NAMALWA (cell line): Measurements from ENCODE around the gene NKAIN2.
"Not testable (repeated sequence)": the region's sequence is repeated elsewhere in the genome, so short reads cannot be mapped to it uniquely, and the experiment has no call there.

Experiments
- DNase-seq: peaks from one replicate; pipeline ENCODE4 v3.0.0-alpha.2; 2015; ENCODE audit warnings: low spot score

The NKAIN2 gene

GRCh38 chr6:124496334-124496733, 692.7 kb downstream of the NKAIN2 start:
- DNase-seq = no peak

GRCh38 chr6:124512431-124512830, 708.8 kb downstream of the NKAIN2 start:
- no peak for DNase-seq

- no peak for DNase-seq
Observed at GRCh38 chr6:124517339-124517738, 713.7 kb downstream of the NKAIN2 start.

GRCh38 chr6:124520514-124520913, 716.8 kb downstream of the NKAIN2 start:
- no peak for DNase-seq

GRCh38 chr6:124522335-124522734, 718.7 kb downstream of the NKAIN2 start:
- DNase-seq = no peak

DNA sequence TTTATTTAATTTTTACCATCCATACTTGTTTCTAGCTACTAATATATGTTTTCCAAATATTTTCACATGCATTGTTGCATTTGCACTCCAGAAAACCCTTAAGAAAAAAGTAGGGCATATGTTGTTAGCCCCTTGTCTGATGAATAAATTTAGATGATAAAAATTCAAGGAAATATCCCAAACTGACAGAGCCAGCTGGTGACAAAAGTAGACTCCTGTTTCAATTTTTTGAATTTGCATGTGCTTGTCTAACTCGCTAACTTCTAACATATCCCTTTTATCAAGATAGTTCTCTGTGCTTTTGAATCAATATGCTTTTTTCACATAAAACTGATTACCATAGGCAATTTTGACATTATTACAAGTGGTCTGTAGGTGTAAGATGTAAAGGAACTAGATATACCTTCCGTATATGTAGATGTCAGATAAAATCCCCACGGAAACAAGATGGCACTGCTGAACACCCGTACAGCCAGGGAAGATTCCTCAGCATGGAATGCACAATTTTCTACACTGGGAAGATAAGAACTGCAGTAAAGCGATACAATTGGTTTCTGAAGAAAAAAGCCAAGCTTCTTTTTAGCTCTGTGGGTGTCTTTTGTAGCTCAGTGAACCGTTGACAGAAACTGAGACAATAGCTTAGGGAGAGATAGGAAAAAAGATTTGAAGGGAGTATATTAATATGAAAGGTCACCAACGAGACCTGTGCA, 721.0 kb downstream of the NKAIN2 start:
- DNase-seq = no peak

GRCh38 chr6:124530926-124531325, 727.3 kb downstream of the NKAIN2 start:
- DNase-seq = no peak

- DNase-seq = no peak
Observed at GRCh38 chr6:124535299-124535698, 731.6 kb downstream of the NKAIN2 start.

DNA sequence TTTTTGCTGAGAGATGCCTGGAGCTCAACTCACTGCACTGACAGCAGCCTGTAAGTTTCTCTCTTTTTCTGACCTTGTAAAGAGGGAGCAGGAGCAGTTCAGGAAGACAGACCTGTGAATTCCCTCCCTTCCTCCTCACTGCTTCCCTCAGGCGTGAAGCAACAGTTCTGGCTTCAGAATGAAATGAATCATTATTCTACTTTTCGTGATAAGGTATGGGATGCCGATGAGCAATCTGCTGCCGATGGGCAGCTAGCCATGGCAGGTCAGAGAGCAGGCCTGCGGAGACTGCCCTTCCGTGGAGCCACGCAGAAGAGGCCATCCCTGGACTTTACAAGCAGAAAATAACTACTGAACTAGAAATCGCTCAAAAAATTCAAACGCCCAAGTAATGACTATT, 732.1 kb downstream of the NKAIN2 start:
- DNase-seq = no peak

GRCh38 chr6:124536157-124536841, 732.6 kb downstream of the NKAIN2 start:
- no peak for DNase-seq

DNA sequence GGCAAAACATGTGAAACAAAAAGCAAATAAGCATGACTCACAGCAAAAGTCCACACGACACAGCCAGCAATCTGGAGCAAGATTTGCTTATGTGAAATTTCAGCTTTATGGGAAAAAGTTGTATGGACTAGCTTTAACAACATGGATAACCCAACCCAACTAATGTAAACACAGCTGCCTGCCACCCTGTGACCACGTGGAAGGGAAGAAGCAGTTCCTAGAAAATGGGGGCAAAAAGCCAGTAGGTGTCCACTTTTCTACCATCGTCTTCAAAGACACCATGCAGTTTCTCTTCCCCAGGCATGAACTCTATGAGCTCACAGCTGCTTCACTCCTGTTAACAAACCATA, 733.2 kb downstream of the NKAIN2 start:
- no peak for DNase-seq

DNA sequence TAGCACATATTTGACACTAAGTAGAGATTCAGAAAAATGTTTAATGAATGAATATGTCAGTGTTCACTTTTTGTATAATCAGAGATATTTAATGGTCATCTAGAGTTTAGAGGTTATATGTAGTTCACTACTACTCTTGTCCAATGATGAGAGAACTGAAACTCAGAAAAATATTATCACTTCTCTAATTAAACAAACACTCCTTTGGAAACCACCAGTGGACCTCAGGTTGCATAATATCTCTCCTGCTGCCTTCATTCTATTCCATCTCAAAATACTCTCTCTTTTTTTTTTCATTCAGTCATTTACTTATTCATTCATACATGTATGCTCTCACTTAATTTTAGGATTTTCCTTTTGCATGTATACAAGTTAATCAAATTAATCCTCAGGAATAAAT, 735.4 kb downstream of the NKAIN2 start:
- DNase-seq = no peak

DNA sequence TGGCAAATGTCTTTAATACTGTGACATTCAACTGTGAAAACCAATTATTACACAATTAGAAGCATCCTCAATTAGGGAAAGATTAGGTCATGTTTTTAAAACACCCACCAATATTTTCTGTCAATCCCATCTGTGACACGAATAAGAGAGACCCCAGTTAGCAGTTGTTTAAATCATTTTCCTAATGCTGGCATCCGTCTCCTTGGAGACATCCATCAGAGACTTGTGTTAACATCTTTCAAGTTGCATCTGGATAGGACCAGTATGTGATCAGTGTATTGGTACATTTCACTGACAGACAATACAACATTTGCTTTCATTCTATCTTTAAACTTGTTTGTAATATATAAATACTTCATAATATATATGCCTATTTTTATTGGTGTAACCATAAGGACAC, 737.9 kb downstream of the NKAIN2 start:
- DNase-seq = no peak

GRCh38 chr6:124546601-124547000, 742.9 kb downstream of the NKAIN2 start:
- no peak for DNase-seq

DNA sequence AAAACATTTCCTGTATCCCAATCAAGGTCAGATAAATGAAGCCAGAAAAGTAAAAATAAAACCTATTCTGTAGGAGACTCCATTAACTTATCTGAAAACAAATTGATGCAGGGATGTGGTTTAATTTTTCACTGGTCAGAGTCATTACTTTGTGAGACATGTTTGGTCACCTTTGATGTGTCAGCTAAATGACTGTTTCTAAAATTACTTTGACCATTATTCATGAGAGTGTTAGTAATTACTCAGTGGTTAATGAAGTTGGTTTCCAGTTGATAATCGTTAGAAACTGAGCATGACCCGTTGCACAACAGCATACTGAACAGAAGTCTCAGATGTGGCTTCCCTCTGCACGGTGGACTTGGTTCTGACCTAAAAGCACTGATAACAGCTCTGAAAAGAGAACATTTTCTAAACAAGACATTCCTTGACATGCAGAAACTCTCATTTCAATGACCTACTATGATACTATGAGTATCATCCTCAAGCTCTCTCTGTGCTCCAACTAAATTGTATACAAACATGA, 748.1 kb downstream of the NKAIN2 start:
- DNase-seq = no peak

DNA sequence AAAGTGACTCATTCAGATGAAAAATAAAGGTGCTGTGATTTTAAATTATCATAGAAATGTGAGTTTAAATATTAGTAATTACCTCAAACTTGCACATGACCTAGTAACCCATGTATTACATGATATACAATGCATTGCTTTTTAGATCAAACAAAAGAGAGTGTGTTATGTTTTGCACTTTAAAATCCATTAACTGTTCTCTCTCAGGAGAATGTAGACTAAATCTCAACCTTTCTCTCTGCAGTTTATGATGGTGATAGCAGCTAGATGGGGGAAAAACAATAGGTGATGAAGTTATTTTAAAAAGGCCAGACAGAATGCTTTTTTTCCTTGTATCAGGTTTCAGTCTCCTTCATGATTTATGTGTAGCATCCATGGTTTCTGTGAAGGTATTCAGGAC, 754.2 kb downstream of the NKAIN2 start:
- DNase-seq = no peak

DNA sequence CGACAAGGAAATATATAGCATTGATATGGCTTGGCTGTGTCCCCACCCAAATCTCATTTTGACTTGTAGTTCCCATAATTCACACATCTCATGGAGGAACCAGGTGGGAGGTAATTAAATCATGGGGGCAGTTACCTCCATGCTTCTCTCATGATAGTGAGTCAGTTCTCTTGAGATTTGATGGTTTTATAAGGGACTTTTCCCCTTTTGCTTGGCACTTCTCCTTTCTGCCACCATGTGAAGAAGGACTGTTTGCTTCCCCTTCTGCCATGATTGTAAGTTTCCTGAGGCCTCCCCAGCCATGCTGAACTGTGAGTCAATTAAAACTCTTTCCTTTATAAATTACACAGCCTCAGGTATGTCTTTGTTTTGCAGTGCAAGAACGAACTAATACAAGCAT, 756.4 kb downstream of the NKAIN2 start:
- not testable (repeated sequence) for DNase-seq

DNA sequence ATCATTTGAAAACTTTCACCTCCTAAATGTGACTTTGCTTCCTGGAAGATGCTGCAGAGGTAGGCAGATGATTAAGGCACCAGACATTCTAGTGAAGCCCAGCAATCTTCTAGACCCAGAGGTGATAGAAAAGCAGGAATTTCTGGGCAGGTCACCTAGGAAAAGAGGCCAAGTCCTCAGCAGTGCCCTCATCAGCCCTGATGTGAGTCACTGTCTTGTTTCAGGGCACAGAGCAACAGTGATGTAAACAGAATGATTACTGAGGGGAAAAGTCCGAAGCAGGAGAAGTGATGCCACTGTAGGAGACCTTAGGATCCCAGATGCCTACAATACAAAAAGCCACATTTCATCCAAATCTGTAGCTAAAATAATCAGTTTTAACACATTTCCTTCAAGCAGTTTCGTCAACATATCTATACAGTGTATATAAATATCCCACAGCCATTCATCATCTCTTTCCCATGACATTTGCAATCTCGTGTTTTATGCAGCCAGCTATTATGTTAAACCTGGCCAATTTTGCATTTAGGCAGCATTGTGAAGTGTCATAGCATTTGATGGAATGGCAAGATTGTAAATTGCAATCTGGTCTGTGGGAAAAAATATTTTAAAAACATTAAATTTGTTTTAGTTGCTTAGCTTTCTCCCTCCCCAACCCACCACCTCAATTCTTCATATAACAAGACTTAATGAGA, 757.4 kb downstream of the NKAIN2 start:
- no peak for DNase-seq

GRCh38 chr6:124561635-124562130, 758.0 kb downstream of the NKAIN2 start:
- no peak for DNase-seq

- not testable (repeated sequence) for DNase-seq
Observed at GRCh38 chr6:124564125-124564524, 760.5 kb downstream of the NKAIN2 start.

DNA sequence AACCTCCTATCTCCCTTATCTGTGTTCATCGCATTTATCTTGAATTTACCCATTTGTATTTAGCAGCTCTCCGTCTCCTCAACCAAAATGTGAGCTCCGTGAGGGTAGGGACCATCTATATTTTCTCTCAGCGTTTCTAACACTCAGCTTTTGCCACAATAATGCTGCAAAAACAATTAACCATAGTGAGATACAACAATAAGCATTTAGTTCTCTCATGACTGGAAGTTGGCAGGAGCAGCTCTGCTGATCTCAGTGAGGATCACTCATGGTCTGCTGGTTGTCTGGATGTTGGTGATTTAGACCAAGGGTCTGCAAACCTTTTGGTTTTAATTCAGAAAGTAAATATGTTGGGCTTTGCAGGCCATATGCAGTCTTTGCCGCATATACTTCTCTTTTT, 763.7 kb downstream of the NKAIN2 start:
- no peak for DNase-seq

DNA sequence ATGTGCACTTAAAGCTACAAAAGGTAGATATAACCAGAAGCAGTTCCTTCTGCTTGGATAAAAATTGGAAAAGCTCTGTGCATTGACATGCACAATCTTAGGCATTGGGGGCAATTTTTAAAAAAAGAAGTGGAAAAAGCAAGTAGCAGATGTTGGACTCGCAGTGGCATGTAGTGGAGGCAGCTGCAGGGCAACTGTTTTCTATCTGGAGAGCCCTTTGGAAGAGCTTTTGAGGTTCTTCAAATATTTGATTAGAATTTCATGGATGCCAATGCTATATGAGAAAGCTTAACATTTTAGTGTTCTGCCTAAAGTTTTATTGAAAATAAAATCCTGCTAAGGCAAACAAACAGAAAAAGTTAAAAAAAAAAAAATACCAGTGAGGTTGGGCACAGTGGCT, 770.3 kb downstream of the NKAIN2 start:
- no peak for DNase-seq

GRCh38 chr6:124577734-124578281, 774.1 kb downstream of the NKAIN2 start:
- no peak for DNase-seq
